ENCODE measurements around the gene FAM83G.
"Not testable (repeated sequence)": the region's sequence is repeated elsewhere in the genome, so short reads cannot be mapped to it uniquely, and the experiment has no call there.

FAM83G gene

DNA sequence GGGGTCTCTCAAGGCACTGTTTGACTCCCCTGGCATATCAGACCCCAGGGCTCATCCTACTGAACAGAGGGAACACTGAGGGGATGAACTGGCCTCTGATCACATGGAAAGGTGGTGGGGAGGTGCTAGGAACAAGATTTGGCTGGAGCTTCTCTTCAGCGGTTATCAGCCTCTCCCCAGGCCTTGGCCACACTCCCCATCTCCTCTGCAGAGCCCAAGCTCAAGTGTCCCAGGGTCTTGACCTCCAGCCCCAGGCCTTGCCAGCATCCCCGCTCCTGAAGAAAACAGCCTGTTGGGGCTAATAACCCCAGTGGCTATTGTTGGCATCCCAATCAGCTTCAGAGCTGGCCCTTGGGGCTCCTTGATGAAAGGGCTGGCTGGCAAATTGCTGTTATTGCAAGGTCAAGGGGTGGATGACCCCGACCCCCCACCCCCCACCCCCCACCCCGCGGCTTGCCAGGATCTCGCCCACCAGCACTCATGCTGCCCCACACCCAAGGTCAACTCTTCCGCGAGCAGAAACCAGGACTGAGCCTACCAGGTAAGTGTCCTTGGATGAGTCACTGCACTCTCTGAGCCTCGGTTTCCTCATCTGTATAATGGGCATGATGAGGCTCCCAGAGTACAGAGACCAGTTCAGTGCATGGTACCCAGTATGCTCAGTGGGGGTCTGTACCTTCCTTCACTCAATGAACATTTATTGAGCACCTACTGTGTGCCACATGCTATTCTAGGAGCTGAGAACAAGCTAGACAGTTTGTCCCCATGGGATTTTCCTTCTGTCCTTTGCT lies 18.8 kb upstream of the FAM83G start:
- DNase-seq (ENCODE audit: low read depth in 2 of 2), result no peak

DNA sequence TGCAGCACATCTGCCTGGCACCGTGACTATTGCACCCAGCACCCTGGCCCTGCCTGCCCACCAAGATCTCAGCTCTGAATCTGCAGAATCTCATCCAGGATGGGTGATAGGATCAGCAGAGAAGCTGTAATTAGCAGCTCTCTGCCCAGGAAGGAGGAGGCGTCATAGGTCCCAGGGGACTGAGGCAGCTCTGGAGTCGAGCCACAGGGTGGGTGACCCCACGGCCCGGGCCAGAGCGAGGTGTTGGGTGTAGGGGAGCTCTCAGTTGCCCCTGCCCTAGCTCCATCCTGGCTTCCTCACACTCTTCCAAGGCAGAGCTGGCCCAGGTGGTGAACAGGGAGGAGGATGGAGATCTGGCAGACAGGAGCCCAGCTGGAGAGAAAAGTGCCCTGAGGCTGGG lies 18.2 kb upstream of the FAM83G start:
- no peak for DNase-seq (ENCODE audit: low read depth in 2 of 2)

DNA sequence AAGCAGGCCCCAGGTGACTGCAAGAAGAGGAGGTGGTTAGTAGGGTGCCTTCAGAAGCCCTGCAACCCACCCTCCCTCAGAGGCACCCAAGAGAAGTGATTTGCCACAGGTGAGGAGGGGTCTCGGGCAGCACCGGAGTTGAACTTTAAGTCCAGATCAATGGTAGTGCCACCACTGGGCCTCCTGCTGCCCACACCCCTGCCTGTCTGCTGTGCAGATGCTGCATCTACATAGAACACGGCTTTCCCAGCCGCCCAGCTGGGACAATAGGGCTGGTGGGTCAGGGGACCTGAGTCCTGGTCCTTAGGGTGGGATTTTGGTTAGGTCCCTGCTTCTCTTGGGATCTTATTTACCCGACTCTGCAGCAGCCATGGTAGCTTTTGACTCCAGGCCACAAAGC lies 17.6 kb upstream of the FAM83G start:
- DNase-seq (ENCODE audit: low read depth in 2 of 2), result no peak

DNA sequence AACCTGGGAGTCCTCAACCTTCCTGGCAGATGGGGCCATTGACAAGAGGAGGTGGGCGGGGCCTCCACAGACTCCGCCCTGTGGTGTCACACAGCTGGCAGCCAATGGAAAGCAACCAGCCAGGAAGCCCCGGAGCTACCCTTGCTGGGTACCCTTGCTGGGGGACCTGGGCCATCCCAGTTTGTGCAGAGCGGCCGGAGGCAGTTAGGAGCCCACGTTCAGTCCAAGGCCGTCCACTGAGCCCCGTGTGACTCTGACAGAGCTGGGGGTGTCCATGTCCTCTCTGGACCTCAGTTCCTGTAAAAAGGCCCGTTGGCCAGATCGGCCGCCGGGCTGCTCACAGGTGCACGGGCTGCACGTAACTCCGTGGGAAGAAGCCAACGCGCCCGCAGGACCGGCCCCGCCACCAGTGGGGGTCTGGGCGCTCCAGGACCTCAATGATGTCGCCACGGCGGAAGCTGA lies 17.1 kb upstream of the FAM83G start:
- no peak for DNase-seq (ENCODE audit: low read depth in 2 of 2)

DNA sequence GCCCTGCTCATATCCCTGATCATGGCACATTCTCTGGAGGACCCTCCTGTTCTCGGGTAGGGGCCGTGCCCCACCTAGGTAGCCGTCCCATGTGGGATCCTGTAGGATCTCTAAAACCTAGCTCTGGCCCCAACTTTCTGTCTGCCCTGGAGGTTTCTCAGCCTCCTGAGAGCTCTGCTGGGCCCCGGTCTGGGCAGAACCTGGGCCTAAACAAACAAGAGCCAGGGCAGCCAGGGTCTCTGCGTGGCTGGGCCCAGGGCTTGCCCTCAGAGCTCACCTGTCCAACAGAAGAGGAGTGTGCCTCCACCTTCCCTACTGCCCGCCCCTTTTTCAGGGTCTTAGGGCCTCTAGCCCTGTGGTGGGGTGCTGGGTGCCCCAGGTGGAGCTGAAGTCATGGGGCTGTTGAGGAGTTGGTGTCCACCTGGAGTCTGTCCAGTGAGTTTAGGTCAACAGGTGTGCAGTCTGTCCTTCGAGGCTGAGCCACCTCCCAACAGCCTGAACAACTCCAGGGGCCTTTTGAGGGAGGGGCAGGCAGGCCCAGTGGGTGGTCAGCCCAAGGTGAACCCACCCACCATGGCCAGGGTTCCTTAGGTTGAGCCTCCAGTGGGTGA lies 16.6 kb upstream of the FAM83G start:
- DNase-seq (ENCODE audit: low read depth in 2 of 2), result not testable (repeated sequence)

DNA sequence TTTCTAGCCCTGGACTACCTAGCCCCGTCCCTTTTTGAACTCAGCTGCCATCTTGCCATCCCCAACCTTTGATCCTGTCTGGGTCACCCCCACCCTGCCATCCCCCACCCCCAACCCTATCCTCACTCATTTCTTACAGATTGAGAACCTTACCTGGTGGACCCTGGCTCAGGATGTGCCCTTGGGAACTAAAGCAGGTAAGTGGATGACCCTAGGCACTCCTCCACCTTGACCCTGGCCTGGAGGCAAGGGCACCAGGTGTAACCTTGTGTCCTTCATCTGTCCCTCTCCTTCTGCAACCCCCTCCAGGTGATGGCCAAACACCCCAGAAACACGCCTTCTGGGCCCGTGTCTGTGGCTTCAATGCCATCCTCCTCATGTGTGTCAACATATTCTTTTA lies 15.5 kb upstream of the FAM83G start:
- no peak for DNase-seq (ENCODE audit: low read depth in 2 of 2)

DNA sequence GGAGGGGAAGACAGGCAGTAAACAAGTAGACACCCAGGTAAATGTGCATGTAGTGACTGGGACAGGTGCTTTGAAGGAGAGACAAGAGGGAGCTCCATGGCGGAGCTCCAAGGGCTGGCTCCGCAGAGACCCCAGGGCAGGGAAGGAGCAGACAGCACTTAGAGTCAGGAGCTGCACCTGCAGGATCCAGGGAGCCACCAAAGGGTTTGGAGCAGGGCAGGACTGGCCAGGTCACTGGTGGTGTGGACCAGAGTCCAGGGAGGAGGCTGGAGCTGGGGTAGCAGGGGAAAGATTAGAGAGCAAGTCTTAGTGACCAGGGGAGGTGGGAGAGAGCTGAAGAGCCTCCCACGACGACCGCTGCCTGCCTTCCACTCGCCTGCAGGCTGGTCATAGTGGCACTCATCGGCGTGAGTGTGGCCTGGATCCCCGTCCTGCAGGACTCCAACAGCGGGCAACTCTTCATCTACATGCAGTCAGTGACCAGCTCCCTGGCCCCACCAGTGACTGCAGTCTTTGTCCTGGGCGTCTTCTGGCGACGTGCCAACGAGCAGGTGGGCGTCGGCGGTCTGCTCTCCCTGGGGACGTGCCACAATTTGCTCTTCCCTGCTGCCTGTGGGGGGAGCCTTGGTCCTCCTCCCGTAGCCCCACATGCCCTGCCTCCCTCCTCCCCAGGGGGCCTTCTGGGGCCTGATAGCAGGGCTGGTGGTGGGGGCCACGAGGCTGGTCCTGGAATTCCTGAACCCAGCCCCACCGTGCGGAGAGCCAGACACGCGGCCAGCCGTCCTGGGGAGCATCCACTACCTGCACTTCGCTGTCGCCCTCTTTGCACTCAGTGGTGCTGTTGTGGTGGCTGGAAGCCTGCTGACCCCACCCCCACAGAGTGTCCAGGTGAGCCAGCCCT lies 14.7 kb upstream of the FAM83G start:
- no peak for DNase-seq (ENCODE audit: low read depth in 2 of 2)

DNA sequence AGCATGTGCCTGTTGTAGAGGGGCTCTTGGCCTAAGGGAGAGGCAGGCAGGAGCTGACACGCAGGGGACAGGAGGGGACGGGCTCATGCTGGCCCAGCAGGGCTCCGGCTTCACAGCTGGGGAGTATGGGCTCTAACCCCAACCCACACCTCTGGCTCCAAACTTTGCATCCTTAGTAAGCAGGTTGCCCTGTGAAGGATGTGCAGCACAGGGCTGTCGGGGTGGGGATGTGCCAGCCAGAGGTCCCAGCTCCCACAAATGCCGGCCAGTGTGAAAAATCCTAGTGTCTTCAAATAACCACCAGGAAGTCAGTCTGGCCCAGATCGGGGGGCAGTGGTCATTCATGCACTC lies 14.0 kb upstream of the FAM83G start:
- no peak for DNase-seq (ENCODE audit: low read depth in 2 of 2)

DNA sequence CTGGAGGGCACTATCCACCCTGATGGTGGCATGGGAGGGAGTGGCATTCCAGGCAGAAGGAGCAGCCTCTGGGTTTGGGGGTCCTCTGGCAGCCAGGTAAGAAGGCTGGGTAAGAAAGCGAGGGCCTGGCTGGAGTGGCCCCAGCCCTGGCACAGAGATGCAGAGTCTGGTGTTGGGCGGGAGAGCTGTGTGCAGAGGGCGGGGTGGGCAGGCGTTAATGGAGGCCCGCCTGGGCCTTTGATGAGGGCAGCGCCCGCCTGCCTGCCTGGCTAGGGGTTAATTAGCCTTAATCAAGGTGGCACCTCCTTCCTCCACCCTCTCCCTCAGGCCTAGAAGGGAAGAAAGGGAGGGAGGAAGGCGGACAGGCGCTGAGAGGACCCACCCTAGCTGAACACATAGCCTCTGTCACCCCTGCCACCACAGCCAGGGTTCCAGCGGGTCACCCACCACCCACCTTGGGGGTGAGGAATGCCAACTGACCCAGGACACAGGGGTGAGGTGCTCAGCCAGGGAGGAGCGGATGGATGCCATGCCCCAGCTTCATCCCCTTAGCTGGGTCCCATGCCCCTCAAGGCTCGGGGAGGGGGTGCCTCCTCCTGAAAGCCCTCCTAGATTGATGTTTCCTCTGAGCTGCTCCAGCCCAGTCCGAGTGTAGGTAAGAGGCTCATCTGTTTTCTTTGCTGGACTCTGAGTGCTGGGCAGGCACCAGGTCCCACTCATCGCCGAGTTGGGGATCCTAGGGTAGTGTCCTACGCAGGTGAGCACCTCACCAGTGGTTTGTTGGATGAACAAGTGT lies 13.4 kb upstream of the FAM83G start:
- DNase-seq (ENCODE audit: low read depth in 2 of 2), result no peak

DNA sequence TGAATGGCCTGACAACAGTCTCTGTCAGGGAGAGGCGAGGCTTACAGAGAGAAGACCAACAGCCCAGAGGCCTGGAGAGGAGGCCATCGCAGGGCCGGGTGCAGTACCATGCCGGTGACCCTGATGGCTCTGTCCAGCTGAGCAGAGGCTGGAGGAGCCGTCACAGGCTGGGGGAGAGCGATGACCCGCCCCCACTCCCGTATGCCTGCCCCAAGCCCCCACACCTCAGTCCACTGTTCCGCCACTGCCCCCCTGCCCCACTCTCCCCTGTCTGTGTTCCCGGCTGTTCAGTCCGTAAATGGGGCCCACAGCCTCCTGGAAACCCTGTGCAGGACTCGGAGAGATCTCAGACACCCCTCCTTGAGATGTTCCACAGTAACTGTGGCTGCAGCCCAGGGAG lies 12.8 kb upstream of the FAM83G start:
- no peak for DNase-seq (ENCODE audit: low read depth in 2 of 2)

DNA sequence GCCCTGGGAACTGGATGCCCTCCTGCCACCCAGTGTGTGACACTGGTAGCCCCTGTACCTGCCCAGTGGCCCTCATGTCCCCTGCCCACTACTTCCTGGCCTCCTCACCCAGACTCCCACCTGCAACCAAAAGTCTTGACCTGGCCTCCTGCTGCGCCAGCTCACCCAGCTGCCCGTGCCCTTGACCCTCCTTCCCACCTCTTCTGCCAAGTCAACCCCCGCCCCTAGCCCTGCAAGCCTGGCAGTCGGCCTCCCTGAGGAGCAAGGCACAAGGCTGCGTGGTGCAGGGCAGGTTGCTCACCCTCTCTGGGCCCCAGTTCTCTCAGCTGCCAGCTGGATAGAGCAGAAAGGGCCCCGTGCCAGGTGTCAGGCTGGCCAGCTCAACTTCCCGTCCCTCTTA lies 12.3 kb upstream of the FAM83G start:
- no peak for DNase-seq (ENCODE audit: low read depth in 2 of 2)

DNA sequence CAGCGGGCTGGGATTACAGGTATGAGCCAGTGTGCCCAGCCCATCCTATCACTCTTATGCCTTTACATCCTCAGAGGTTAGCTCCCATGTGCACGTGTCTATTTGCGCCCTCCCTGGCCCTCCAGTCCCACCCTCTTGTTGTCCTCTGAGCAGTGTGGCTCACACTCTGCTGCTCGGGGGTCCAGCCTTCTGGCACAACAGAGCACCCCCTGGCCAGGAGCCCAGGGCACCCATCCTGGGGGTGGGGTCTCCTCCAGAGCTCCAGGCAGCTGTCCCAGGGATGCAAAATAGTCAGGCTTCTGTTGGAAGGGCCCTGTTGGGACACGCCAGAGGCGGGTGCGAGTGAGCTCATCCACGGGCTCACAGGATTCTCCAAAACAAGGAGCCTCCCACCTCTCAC lies 11.7 kb upstream of the FAM83G start:
- DNase-seq (ENCODE audit: low read depth in 2 of 2), result no peak

DNA sequence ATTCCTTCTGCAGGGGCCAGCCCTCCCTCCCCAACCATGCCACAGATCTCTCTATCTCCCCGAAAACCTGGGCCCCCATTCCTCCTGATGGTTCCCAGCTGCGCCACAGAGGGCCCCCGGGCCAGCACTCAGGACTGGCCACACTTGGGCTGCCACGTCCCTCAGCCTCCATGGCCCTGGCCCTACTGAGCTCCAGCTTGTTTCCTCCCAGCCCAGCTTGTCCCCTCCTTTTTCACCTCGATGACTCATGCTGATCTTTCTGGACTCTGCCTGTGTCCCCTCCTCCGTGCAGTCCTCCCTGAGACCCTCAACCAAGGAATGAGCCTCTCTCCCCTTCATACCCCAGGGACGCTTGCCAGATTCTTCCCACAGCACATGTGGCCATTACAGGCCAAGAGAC lies 10.9 kb upstream of the FAM83G start:
- DNase-seq (ENCODE audit: low read depth in 2 of 2), result no peak

DNA sequence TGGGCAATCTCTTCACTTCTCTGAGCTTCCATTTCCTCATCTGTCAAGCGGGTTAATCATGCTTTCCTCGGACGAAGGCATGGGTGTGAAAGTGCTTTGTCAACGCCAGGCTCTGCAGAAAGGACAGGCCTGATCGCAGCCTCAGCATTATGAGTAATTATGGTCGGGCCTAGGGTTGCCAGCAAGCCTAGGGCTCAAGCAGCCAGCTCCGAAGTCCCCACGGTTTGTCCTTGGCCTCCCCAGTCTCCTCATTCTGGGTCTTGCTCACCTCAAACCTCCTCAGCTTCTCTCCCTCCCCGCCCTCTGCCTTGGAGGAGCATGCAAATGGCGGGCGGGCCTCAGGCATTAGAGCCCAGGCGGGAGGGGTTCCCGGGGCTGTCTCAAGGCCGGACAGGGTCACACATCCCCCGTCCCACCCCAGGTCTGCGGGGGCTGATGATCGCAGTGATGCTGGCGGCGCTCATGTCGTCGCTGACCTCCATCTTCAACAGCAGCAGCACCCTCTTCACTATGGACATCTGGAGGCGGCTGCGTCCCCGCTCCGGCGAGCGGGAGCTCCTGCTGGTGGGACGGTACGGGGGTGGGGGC lies 10.2 kb upstream of the FAM83G start:
- DNase-seq (ENCODE audit: low read depth in 2 of 2), result no peak

DNA sequence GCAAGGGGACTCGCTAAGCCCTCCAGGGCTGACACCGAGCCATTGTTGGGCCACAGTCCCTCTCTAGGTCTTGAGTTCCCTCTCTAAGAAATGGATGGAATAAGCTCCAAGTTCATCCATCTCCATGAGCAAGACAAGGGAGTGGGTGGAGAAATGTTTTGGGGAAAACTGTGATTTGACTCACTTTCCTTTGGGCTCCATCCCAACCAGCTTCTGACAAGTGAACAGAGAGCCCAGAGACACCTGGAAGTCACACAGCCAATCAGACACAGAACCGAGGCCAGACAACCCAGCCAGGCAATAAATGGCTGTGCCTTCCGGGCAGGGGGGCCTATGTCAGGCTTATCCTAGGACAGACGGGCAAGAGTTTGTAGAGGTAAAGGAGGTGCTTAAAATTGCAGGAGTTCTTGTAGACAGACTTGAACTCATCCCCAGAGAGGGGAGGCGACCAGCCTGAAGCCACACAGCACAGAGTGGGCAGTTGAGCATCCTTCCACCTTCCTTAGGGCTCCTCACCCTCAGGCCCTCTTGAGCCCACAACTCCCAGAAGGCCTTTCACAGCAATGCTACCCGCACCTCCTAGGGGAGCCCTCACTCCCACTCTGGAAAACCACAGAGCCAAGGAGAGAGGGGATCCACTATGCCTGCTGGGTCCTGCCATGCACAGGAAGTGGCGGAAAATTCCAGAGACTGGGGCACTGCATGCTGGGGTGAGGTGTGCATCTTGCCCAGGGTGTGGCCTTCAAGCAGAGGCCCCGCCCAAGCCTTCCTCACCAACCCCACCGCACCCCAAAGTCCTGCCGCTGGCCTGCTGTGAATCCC lies 9.5 kb upstream of the FAM83G start:
- no peak for DNase-seq (ENCODE audit: low read depth in 2 of 2)

DNA sequence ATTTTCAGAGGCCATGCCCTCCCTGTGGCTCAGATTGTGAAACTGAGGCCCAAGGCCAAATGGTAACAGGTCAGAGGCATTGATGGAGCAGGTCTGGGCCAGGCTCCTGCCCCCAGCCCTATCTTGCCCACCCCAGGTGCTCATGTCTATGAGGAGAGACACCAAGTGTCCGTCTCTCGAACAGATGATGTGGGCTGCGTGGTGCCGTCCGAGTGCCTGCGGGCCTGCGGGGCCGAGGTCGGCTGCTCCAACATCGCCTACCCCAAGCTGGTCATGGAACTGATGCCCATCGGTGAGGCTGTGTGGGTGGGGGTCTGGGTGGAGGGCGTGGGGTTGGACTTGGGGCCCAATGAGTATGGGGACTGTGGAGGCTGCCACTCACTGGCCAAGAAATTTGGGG lies 8.7 kb upstream of the FAM83G start:
- no peak for DNase-seq (ENCODE audit: low read depth in 2 of 2)

DNA sequence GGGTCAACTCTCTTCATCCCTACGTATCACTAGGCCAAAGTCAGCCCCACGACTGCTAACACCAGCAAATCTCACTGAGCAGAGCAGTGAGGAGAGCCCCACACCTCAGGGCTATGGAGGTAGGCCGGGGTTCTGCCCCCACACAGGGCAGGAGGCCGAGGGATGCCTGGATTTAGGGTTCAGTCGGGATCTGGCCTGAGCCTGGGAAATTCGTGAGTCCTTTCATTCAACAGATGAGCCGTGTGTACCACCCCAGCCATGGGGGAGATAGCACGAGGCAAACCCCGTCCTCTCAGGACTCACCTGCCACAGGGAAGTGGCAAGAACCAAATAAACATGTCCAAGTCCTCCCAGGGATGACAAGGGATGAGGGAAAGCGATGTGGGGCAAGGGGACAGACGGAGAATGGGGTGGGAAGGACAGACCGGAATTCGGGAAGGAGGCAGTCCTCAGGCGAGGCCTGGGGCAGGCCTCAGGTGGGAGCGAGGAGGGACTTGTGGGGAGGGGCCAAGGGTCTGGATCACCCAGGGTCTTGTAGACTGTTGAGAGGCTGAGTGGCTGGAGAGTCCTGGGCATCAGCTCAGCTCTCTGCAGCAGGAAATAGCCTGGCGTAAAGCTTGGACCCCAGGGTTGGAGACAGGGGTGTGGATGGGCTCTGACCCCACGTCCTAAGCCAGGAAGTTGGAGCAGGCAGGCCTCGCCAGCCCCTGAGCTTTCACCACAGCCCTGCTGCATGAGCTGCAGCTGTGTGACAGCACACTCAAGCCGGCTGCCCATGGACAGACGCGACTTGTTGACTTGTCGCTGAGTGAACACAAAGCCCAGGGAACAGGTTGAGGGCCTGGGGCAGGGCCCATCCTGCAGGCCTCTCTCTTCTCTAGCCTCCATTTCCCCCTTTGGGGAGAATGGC lies 7.9 kb upstream of the FAM83G start:
- DNase-seq (ENCODE audit: low read depth in 2 of 2), result no peak

DNA sequence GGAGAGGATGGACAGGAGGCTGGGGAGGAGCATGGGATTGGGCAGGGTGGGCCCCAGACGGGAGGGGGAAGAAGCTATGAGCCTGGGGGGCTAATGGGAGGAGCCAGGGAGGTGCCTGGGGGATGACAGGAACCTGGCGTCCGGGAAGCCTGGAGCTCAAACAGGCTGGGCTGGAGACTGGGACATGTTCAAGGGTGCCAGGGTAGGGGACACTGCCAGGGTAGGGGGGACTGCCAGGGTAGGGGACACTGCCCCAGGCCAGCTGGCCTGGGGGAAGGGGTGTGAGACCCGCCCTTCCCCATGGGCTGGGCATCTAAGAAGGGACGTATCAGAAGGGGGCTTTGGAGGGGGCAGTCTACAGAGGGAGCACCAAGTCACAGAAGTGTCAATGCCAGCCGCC lies 7.0 kb upstream of the FAM83G start:
- DNase-seq (ENCODE audit: low read depth in 2 of 2), result no peak

DNA sequence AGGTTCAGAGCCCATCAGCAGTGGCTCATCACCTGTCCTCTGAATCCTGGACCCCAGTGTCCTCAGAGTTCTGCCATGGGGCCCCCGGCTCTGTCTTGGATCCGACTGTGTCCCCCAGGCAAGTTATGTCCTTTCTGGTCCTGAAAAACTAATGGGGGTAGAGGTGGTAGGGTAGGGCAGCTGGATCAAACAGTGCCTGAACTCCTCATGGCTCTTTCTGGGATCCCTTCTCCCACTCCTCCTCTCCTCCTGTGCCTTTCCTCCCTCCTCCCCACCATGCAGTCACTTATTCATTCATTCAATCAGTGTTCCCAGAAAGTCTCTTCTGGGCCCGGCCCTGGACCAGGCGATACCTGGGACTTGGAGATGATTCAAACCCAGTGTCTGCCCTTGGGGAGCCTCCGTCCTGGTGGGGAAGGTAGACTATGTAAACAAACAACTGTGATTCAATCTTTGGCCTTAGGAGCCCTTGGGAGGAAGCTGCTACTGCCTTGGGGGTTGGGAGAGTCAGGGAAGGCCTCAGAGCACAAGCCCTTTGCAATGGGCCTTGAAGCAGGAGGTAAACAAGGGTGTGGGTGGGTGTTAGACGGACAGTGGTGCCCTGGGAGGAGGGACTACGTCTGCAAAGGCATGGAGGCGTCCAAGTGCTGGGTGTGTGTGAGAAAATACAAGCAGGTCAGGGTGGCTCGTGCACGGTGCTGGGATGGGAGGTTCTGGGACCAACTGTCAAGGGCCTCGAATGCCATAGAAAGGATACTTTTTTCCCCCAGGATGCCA lies 6.4 kb upstream of the FAM83G start:
- no peak for DNase-seq (ENCODE audit: low read depth in 2 of 2)
